Measurements from ENCODE around the gene CAMK1. TPM values are rescaled to one million over a fixed set of nuclear protein-coding genes. Genes with fewer than 3 reads are reported as not detected.

The CAMK1 gene
- total RNA-seq, 1 donor from 2014 or later = 42.5 TPM

DNA sequence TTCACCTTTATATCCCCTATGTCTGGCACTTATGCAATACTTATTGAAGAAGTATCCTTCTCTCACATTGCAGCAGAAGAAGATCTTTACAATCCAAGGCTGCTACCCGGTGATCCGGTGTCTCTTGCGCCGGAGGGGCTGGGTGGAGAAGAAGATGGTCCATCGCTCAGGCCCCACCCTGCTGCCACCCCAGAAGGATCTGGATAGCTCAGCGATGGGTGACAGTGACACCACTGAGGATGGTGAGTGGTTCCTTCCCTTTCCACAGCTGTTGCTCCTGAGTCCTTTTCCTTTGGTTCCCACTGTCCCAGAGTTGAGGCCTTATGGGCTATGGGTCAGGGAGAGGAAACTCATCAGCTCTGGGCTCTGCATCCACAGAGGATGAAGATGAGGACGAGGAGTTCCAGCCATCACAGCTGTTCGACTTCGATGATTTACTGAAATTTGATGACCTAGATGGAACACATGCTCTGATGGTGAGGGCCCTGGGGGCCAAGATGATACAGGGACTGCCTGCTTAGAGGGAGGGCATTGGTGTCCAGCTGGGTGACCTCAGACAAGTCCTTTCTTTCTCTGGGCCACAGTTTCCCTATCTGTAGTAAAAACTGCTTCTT lies 43.2 kb upstream of the CAMK1 start:
- Histone ChIP-seq H3K36me3 (peaks cover 0 to 17% of the 10 kb centered on the region in 2 donors), H3K4me1 (peaks cover 19% of the 10 kb centered on the region), H3K27me3 (no peaks in the 10 kb centered on the region), H3K27ac (no peak overlapping the region), H3K4me3 (no peak overlapping the region), H3K9me3 (no peaks in the 10 kb centered on the region)
- TF ChIP-seq POLR2A (IDR thresholded peaks at IDR 0.05) = no peak
- TF ChIP-seq POLR2AphosphoS5 (IDR thresholded peaks at IDR 0.05; ENCODE audit: insufficient read depth in 1 of 2, low read depth in 1 of 2) = no peak
- TF ChIP-seq, protein P1, sequence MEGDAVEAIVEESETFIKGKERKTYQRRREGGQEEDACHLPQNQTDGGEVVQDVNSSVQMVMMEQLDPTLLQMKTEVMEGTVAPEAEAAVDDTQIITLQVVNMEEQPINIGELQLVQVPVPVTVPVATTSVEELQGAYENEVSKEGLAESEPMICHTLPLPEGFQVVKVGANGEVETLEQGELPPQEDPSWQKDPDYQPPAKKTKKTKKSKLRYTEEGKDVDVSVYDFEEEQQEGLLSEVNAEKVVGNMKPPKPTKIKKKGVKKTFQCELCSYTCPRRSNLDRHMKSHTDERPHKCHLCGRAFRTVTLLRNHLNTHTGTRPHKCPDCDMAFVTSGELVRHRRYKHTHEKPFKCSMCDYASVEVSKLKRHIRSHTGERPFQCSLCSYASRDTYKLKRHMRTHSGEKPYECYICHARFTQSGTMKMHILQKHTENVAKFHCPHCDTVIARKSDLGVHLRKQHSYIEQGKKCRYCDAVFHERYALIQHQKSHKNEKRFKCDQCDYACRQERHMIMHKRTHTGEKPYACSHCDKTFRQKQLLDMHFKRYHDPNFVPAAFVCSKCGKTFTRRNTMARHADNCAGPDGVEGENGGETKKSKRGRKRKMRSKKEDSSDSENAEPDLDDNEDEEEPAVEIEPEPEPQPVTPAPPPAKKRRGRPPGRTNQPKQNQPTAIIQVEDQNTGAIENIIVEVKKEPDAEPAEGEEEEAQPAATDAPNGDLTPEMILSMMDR (IDR thresholded peaks at IDR 0.05) = no peak
- no peak for DNase-seq (ENCODE audit: extremely low spot score in 2 of 2)
- intact Hi-C loops (cut with DNase I) = no loop called here

DNA sequence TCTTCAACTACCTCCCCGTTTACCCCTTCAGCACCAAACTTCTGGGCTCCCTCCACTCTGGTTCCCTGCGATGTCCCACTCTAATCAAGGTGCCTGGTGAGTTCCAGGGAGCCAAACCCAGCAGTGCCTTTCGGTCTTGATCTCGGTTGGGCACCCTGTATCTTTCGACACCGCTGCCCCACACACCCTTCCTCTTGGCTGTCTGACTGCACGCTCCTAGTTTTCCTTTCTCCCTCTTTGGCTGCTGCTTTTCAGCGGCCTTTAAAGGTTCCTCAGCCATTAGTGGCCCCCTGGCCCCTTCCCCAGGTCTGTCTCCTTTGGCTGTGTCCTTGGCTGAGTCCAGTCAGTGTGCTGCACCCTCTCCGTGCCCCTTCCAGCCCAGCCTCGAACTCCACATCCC lies 41.1 kb upstream of the CAMK1 start:
- Histone ChIP-seq H3K27ac (peak overlapping the region; percentile 94), H3K36me3 (peaks cover 0 to 28% of the 10 kb centered on the region in 2 donors), H3K4me1 (peaks cover 19% of the 10 kb centered on the region), H3K4me3 (peak overlapping the region; percentile 62 to 68), H3K27me3 (no peaks in the 10 kb centered on the region), H3K9me3 (no peaks in the 10 kb centered on the region)
- intact Hi-C loops (cut with DNase I) = no loop called here
- TF ChIP-seq, protein P1 (IDR thresholded peaks at IDR 0.05) = no peak
- no peak for DNase-seq (ENCODE audit: extremely low spot score in 2 of 2)

DNA sequence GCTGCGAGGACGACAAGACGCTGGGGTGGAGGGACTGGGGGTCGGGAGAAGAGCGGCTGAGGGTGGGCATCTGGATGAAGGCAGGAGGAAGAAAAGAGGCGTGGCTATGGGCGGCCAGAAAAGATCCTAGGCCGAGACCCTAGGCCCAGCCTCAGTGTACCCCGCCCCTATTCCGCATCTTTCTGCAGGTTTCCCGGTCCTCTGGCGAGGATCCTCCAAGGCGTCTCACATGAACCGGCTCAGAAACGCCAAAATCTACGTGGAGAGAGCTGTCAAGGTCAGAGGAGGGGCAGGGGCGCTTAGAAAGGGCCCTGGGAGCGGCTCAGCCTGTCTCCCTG lies 40.7 kb upstream of the CAMK1 start:
- TF ChIP-seq, protein P1 (IDR thresholded peaks at IDR 0.05) = no peak
- TF ChIP-seq POLR2AphosphoS5 (IDR thresholded peaks at IDR 0.05; ENCODE audit: insufficient read depth in 1 of 2, low read depth in 1 of 2) (peak in 1 of 2 donors; percentile 30), POLR2A (IDR thresholded peaks at IDR 0.05) (no peak)
- no peak for DNase-seq (ENCODE audit: extremely low spot score in 2 of 2)
- Histone ChIP-seq H3K27ac (peak overlapping the region; percentile 94), H3K4me3 (peak overlapping the region; percentile 62 to 68), H3K36me3 (peaks cover 0 to 33% of the 10 kb centered on the region in 2 donors), H3K9me3 (no peaks in the 10 kb centered on the region), H3K27me3 (no peaks in the 10 kb centered on the region), H3K4me1 (peaks cover 19% of the 10 kb centered on the region)
- intact Hi-C loops (cut with DNase I) = no loop called here

DNA sequence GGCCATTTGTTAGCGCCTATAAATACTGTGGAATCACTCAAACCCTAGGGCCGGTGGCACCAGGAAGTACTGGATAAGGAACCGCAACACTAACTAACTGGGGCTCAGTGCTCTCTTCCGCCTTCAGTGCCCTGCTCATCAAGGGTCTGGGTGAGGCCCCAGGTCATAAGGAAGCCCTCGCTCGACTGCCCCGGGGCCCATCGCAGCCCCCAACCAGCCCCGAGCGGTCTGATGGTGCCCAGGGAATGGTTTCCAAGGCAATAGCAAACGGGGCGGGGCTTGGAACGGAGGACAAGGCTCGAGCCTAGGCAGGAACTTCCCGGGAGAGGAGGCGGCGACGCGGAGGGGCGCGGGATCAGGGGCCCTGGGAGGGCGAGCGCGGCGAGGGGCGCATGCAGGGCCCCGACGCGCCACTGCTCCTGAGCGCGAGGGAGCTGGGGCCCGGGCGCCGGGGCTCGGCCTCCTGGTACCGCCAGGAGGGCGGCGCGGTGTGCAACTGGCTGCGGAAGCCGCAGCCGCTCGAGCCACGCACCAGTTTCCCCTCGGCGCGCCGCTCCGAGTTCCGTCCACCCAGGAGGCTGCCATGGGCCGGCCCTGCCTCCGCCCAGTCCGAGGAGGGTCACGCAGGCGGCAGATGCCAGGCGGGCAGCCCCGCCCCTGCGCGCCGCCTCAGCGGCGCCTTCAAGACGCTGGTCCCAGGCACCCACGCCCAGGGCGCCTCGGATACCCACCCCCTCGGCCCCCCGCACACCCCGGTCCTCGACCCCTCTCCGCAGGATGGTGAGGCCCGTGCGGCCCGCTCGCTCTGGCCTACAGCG lies 40.1 kb upstream of the CAMK1 start, which contains the start of gene TTLL3:
TTLL3 (plus strand) TSS at position 648 of the 818 bp plus-strand sequence. CDS start 400 bp downstream, outside the sequence.
- Histone ChIP-seq H3K4me1 (peaks cover 19% of the 10 kb centered on the region), H3K4me3 (peak within 1 kb of the TSS; percentile 62 to 68), H3K27me3 (no peaks in the 10 kb centered on the region), H3K9me3 (no peaks in the 10 kb centered on the region), H3K36me3 (peaks cover 0 to 39% of the 10 kb centered on the region in 2 donors), H3K27ac (peak within 1 kb of the TSS; percentile 94)
- DNase-seq (ENCODE audit: extremely low spot score in 2 of 2) = no peak
- TF ChIP-seq POLR2A (IDR thresholded peaks at IDR 0.05) = peak in 1 of 2 donors; percentile 15
- TF ChIP-seq, protein P1 (IDR thresholded peaks at IDR 0.05) = no peak
- TF ChIP-seq POLR2AphosphoS5 (IDR thresholded peaks at IDR 0.05; ENCODE audit: insufficient read depth in 1 of 2, low read depth in 1 of 2) = peak; percentile 26 to 65
- intact Hi-C loops (cut with DNase I) = loop anchor here (10.0 kb wide), 1 partner anchor 125 kb away; the partner anchor contains the start of gene CRELD1

DNA sequence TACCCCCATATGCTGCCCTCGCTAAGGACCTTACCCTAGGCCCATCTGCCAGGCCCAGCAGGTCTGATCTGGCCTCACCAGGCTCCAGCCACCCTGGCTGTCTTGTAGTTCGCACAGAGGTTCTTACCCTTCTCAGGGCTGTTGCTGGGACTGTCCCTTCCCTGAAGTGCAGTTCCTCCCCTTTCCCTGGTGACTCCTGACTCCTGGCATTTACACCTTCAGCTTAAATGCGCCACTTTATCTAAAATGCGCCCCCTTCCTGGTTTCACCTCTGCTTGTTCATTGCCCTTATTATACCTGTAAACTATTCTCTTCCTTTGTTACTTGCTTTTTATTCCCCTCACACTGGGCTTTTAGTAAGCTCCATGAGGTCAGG lies 39.5 kb upstream of the CAMK1 start:
- Histone ChIP-seq H3K27me3 (no peaks in the 10 kb centered on the region), H3K4me3 (peak overlapping the region; percentile 62 to 68), H3K9me3 (no peaks in the 10 kb centered on the region), H3K36me3 (peaks cover 0 to 42% of the 10 kb centered on the region in 2 donors), H3K4me1 (peaks cover 19% of the 10 kb centered on the region), H3K27ac (peak overlapping the region; percentile 94)
- intact Hi-C loops (cut with DNase I) = loop anchor here (10.0 kb wide), 1 partner anchor 126 kb away; the partner anchor contains the start of gene CRELD1
- no peak for DNase-seq (ENCODE audit: extremely low spot score in 2 of 2)
- TF ChIP-seq POLR2A (IDR thresholded peaks at IDR 0.05) = no peak
- TF ChIP-seq POLR2AphosphoS5 (IDR thresholded peaks at IDR 0.05; ENCODE audit: insufficient read depth in 1 of 2, low read depth in 1 of 2) = no peak
- TF ChIP-seq, protein P1 (IDR thresholded peaks at IDR 0.05) = no peak
